HEK293 (cell line): ENCODE measurements around the gene ANO3.

Experiments
- CTCF ChIA-PET: fragments of 350-600 bp; formaldehyde crosslinking; extraction: SDS; loops from one replicate; lab custom pipeline; 2021; ENCODE audit warnings: antibody characterized with exemption; lab: Yijun Ruan, JAX
- POLR2A ChIA-PET: fragments of 300-600 bp; formaldehyde crosslinking; extraction: SDS; loops from one replicate; lab custom pipeline; 2020; ENCODE audit warnings: antibody characterized with exemption, inconsistent platforms; lab: Yijun Ruan, JAX
- H3K27ac ChIP-seq: fragments of 200-500 bp; sonication (Bioruptor generic); 2 replicates; pipeline ENCODE4 v1.5.1; 2014; ENCODE audit warnings: low read depth, low read length, control low read depth, inconsistent platforms; ENCODE audit errors: extremely low read depth
- H3K36me3 ChIP-seq, 2 experiments: fragments of 200-500 bp in 1 of 2; sonication (Bioruptor generic) in 1 of 2; 1 replicate in 1 of 2; 2 replicates in 1 of 2; pipeline ENCODE4 v1.5.1; 2014 to 2017; ENCODE audit warnings: inconsistent platforms in 2 of 2, low read length in 2 of 2; ENCODE audit not compliant: control insufficient read depth in 2 of 2, insufficient read depth in 1 of 2
- H3K4me1 ChIP-seq: fragments of 200-500 bp; sonication (Bioruptor generic); 2 replicates; pipeline ENCODE4 v1.5.1; 2014; ENCODE audit warnings: mild to moderate bottlenecking, low read length, inconsistent platforms; ENCODE audit not compliant: control insufficient read depth, insufficient read depth
- H3K4me3 ChIP-seq: 2 replicates; pipeline ENCODE4 v1.5.1; 2011; ENCODE audit warnings: low read depth, mild to moderate bottlenecking, control low read depth, low read length, moderate library complexity
- H3K9me3 ChIP-seq: fragments of 200-500 bp; sonication (Bioruptor generic); 2 replicates; pipeline ENCODE4 v1.5.1; 2014; ENCODE audit warnings: low read depth, low read length, inconsistent platforms; ENCODE audit not compliant: control insufficient read depth, insufficient read depth
- HOXC10 ChIP-seq: sonication (generic); formaldehyde crosslinking; IDR thresholded peaks from 2 replicates; pipeline ENCODE4 v1.8.1; 2023; ENCODE audit warnings: mild to moderate bottlenecking, missing genetic modification reagents
- YY2 ChIP-seq: fragments of 450-650 bp; formaldehyde crosslinking; IDR thresholded peaks from 2 replicates; pipeline ENCODE4 v1.5.1; 2016; ENCODE audit warnings: missing biosample characterization, missing genetic modification characterization
- ZNF112 ChIP-seq: fragments of 450-650 bp; formaldehyde crosslinking; IDR thresholded peaks from 2 replicates; pipeline ENCODE4 v1.5.0; 2017; ENCODE audit warnings: missing biosample characterization, missing genetic modification characterization
- ZNF221 ChIP-seq: fragments of 450-650 bp; formaldehyde crosslinking; IDR thresholded peaks from 2 replicates; pipeline ENCODE4 v1.5.1; 2017; ENCODE audit warnings: missing biosample characterization, missing genetic modification characterization, borderline replicate concordance
- ZNF280D ChIP-seq: fragments of 450-650 bp; formaldehyde crosslinking; IDR thresholded peaks from 2 replicates; pipeline ENCODE4 v1.5.1; 2016; ENCODE audit warnings: missing biosample characterization, missing genetic modification characterization
- ZNF311 ChIP-seq: fragments of 450-650 bp; formaldehyde crosslinking; IDR thresholded peaks from 2 replicates; pipeline ENCODE4 v1.5.1; 2017; ENCODE audit warnings: missing biosample characterization, missing genetic modification characterization, borderline replicate concordance
- ZNF335 ChIP-seq: fragments of 450-650 bp; formaldehyde crosslinking; conservative IDR thresholded peaks from 2 replicates; pipeline ENCODE4 v1.5.1; 2016; ENCODE audit warnings: missing biosample characterization, missing genetic modification characterization
- ZNF473 ChIP-seq: fragments of 450-650 bp; formaldehyde crosslinking; IDR thresholded peaks from 2 replicates; pipeline ENCODE4 v1.5.1; 2017; ENCODE audit warnings: missing biosample characterization, missing genetic modification characterization
- ZNF610 ChIP-seq: fragments of 450-650 bp; formaldehyde crosslinking; IDR thresholded peaks from 2 replicates; pipeline ENCODE4 v1.5.1; 2016; ENCODE audit warnings: missing biosample characterization, missing genetic modification characterization, borderline replicate concordance
- ZNF624 ChIP-seq: fragments of 450-650 bp; formaldehyde crosslinking; IDR thresholded peaks from 2 replicates; pipeline ENCODE4 v1.5.1; 2017; ENCODE audit warnings: missing biosample characterization, missing genetic modification characterization
- ZNF670 ChIP-seq: fragments of 450-650 bp; formaldehyde crosslinking; IDR thresholded peaks from 2 replicates; pipeline ENCODE4 v1.5.1; 2016; ENCODE audit warnings: missing biosample characterization, missing genetic modification characterization, low read depth
- ZNF677 ChIP-seq: fragments of 450-650 bp; IDR thresholded peaks from 2 replicates; pipeline ENCODE4 v1.5.0; 2018; ENCODE audit warnings: missing biosample characterization, mild to moderate bottlenecking, missing genetic modification characterization, moderate library complexity
- ZNF785 ChIP-seq: fragments of 450-650 bp; formaldehyde crosslinking; IDR thresholded peaks from 2 replicates; pipeline ENCODE4 v1.5.1; 2016; ENCODE audit warnings: missing biosample characterization, missing genetic modification characterization
- ZNF837 ChIP-seq: fragments of 450-650 bp; formaldehyde crosslinking; IDR thresholded peaks from 2 replicates; pipeline ENCODE4 v1.5.1; 2016; ENCODE audit warnings: missing biosample characterization, missing genetic modification characterization
- TF ChIP-seq, protein P1 (sequence below): fragments of 450-650 bp; formaldehyde crosslinking; IDR thresholded peaks from 2 replicates; pipeline ENCODE4 v1.5.1; 2017; ENCODE audit warnings: missing biosample characterization, missing genetic modification characterization
- TF ChIP-seq, protein P2 (sequence below): fragments of 450-650 bp; formaldehyde crosslinking; IDR thresholded peaks from 2 replicates; pipeline ENCODE4 v1.5.1; 2016; ENCODE audit warnings: missing biosample characterization, missing genetic modification characterization, borderline replicate concordance
- TF ChIP-seq, protein P3 (sequence below): fragments of 450-650 bp; formaldehyde crosslinking; IDR thresholded peaks from 2 replicates; pipeline ENCODE4 v1.5.1; 2016; ENCODE audit warnings: missing biosample characterization, missing genetic modification characterization
- TF ChIP-seq, protein P4 (sequence below): fragments of 450-650 bp; formaldehyde crosslinking; IDR thresholded peaks from 2 replicates; pipeline ENCODE4 v1.5.1; 2016; ENCODE audit warnings: missing biosample characterization, missing genetic modification characterization

The ANO3 gene

GRCh38 chr11:26522912-26523610, 191.1 kb downstream of the ANO3 start:
- no peaks in the 10 kb centered on the region for H3K4me1 ChIP-seq
- H3K27ac ChIP-seq: no peak overlapping the region
- TF ChIP-seq ZNF670 (no peak), ZNF112 (tag by site-specific recombination) (no peak), ZNF280D (no peak), YY2 (no peak), ZNF610 (no peak), ZNF335 (tag by site-specific recombination) (no peak), ZNF221 (no peak), HOXC10 (CRISPR knock-in tag) (no peak), ZNF677 (tag by site-specific recombination) (no peak), ZNF837 (tag by site-specific recombination) (no peak), ZNF785 (tag by site-specific recombination) (no peak), ZNF311 (tag by site-specific recombination) (no peak), ZNF624 (tag by site-specific recombination) (no peak), ZNF473 (tag by site-specific recombination) (no peak)
- TF ChIP-seq, protein P1, sequence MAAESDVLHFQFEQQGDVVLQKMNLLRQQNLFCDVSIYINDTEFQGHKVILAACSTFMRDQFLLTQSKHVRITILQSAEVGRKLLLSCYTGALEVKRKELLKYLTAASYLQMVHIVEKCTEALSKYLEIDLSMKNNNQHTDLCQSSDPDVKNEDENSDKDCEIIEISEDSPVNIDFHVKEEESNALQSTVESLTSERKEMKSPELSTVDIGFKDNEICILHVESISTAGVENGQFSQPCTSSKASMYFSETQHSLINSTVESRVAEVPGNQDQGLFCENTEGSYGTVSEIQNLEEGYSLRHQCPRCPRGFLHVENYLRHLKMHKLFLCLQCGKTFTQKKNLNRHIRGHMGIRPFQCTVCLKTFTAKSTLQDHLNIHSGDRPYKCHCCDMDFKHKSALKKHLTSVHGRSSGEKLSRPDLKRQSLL (tag by site-specific recombination): no peak
- TF ChIP-seq, protein P2, sequence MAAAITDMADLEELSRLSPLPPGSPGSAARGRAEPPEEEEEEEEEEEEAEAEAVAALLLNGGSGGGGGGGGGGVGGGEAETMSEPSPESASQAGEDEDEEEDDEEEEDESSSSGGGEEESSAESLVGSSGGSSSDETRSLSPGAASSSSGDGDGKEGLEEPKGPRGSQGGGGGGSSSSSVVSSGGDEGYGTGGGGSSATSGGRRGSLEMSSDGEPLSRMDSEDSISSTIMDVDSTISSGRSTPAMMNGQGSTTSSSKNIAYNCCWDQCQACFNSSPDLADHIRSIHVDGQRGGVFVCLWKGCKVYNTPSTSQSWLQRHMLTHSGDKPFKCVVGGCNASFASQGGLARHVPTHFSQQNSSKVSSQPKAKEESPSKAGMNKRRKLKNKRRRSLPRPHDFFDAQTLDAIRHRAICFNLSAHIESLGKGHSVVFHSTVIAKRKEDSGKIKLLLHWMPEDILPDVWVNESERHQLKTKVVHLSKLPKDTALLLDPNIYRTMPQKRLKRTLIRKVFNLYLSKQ (tag by site-specific recombination): no peak
- TF ChIP-seq, protein P3, sequence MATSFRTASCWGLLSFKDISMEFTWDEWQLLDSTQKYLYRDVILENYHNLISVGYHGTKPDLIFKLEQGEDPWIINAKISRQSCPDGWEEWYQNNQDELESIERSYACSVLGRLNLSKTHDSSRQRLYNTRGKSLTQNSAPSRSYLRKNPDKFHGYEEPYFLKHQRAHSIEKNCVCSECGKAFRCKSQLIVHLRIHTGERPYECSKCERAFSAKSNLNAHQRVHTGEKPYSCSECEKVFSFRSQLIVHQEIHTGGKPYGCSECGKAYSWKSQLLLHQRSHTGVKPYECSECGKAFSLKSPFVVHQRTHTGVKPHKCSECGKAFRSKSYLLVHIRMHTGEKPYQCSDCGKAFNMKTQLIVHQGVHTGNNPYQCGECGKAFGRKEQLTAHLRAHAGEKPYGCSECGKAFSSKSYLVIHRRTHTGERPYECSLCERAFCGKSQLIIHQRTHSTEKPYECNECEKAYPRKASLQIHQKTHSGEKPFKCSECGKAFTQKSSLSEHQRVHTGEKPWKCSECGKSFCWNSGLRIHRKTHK: no peak
- TF ChIP-seq, protein P4, sequence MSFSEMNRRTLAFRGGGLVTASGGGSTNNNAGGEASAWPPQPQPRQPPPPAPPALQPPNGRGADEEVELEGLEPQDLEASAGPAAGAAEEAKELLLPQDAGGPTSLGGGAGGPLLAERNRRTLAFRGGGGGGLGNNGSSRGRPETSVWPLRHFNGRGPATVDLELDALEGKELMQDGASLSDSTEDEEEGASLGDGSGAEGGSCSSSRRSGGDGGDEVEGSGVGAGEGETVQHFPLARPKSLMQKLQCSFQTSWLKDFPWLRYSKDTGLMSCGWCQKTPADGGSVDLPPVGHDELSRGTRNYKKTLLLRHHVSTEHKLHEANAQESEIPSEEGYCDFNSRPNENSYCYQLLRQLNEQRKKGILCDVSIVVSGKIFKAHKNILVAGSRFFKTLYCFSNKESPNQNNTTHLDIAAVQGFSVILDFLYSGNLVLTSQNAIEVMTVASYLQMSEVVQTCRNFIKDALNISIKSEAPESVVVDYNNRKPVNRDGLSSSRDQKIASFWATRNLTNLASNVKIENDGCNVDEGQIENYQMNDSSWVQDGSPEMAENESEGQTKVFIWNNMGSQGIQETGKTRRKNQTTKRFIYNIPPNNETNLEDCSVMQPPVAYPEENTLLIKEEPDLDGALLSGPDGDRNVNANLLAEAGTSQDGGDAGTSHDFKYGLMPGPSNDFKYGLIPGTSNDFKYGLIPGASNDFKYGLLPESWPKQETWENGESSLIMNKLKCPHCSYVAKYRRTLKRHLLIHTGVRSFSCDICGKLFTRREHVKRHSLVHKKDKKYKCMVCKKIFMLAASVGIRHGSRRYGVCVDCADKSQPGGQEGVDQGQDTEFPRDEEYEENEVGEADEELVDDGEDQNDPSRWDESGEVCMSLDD (tag by site-specific recombination): no peak
- TF ChIP-seq, all 188 proteins: peak for 0
- Histone ChIP-seq H3K9me3 (no peaks in the 10 kb centered on the region), H3K36me3 (no peaks in the 10 kb centered on the region), H3K4me3 (no peak overlapping the region)
- POLR2A ChIA-PET: no interaction called here
- CTCF ChIA-PET: interaction anchor here (0.6 to 1.8 kb wide), 6 partner anchors 8 to 759 kb away, joined by 3 to 6 read pairs (median 3); no protein-coding TSS in a partner anchor
